ENCODE data around the gene TPRG1L. TPM values are rescaled to one million over a fixed set of nuclear protein-coding genes. Genes with fewer than 3 reads are reported as not detected.

The TPRG1L gene
- total and polyA plus RNA-seq, 8 donors = 16.4 to 33.3 (median 21.8) TPM

DNA sequence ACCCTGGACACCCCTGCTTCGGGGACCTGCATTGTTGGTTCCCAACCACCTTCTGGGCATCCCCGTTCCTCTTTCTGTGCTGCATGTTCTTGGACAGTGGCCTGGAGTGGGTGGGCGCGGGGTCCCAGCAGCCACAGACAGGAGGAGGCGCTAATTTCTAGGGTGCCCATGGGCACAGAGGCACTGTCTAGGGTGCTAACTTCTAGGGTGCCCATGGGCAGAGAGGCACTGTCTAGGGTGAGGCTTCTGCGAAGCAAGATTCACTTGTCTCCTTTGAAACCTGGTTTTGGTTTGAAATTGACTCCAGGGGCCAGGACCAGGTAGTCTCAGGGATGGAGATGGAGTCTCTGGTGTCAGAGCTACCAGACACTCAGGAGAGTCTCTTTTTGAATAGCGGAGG lies 12.7 kb upstream of the TPRG1L start:
- H3K4me3 ChIP-seq = no peak overlapping the region
- peaks cover 6 to 10% (median 6%) of the 10 kb centered on the region in 3 donors for H3K4me1 ChIP-seq
- WGBS, 2 donors = 65 to 67% methylated on average over 7 of the region's 7 CpGs
- H3K9me3 ChIP-seq = no peaks in the 10 kb centered on the region
- H3K36me3 ChIP-seq = no peaks in the 10 kb centered on the region
- TF ChIP-seq, protein P1, sequence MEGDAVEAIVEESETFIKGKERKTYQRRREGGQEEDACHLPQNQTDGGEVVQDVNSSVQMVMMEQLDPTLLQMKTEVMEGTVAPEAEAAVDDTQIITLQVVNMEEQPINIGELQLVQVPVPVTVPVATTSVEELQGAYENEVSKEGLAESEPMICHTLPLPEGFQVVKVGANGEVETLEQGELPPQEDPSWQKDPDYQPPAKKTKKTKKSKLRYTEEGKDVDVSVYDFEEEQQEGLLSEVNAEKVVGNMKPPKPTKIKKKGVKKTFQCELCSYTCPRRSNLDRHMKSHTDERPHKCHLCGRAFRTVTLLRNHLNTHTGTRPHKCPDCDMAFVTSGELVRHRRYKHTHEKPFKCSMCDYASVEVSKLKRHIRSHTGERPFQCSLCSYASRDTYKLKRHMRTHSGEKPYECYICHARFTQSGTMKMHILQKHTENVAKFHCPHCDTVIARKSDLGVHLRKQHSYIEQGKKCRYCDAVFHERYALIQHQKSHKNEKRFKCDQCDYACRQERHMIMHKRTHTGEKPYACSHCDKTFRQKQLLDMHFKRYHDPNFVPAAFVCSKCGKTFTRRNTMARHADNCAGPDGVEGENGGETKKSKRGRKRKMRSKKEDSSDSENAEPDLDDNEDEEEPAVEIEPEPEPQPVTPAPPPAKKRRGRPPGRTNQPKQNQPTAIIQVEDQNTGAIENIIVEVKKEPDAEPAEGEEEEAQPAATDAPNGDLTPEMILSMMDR (IDR thresholded peaks at IDR 0.05) = no peak
- H3K27me3 ChIP-seq = peaks cover 0 to 8% (median 0%) of the 10 kb centered on the region in 4 donors
- ATAC-seq (no peak), DNase-seq (no peak), FAIRE-seq (no peak)
- H3K27ac ChIP-seq = no peak overlapping the region
- intact Hi-C loops (cut with DNase I) = no loop called here

DNA sequence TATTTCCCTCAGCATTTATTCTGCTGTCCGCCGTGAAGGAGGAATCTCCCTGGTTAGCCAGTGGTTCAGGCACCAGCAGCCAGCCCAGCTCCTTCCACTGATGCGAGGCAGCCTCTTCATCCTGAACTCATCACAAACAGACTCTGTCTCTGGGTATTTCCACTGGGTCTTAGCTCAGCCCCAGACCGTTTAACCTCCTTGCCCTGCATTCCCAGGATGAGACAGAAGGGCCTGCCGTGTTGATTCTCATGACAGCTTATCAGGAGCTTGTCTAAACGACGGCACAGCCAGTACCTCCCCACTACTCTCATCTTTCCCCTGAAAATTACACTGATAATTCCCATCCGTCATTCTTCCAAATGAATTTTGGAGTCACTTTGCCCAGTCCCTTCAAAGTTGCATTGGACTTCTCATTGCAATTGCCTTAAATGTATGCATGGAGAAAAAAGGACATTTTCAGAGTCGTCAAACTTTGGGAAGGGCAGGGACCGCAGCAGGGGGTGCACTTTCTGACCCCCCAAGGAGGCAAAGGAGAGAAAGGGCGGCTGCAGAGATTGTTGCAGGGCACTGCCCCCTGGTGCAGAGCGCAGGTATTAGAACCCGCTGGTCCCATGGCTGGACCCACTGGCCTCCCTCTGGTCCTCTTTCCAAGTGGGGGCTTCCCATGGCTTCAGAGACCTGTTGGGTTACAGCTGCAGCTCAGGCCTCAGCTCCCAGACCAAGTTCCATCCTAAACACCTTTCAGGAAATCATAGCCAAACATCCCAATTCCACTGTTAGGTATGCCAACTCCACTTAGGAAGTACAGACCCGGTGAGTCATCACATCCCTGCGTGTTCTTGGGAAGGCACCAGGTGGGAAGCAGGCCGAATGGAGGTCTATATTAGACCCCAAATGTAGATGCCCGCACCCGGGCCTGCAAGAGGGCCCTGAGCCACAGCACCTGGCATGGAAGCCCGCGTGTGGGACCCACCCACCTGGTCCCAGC lies 9.8 kb upstream of the TPRG1L start:
- H3K36me3 ChIP-seq = no peaks in the 10 kb centered on the region
- H3K27me3 ChIP-seq = no peaks in the 10 kb centered on the region
- FAIRE-seq (no peak), ATAC-seq (no peak), DNase-seq (peak in 1 of 6 donors; percentile 33)
- no peak overlapping the region for H3K4me3 ChIP-seq
- TF ChIP-seq, protein P1 (IDR thresholded peaks at IDR 0.05) = peak in 2 of 4 donors; percentile 17 to 28
- H3K27ac ChIP-seq = no peak overlapping the region
- 43 to 44% methylated on average over 20 of the region's 20 CpGs for WGBS, 2 donors
- no peaks in the 10 kb centered on the region for H3K9me3 ChIP-seq
- H3K4me1 ChIP-seq = peaks cover 6 to 10% (median 6%) of the 10 kb centered on the region in 3 donors
- intact Hi-C loops (cut with DNase I) = loop anchor here in 1 of 3 donors (2.0 kb wide), 1 partner anchor 124 kb away; no protein-coding TSS in a partner anchor

DNA sequence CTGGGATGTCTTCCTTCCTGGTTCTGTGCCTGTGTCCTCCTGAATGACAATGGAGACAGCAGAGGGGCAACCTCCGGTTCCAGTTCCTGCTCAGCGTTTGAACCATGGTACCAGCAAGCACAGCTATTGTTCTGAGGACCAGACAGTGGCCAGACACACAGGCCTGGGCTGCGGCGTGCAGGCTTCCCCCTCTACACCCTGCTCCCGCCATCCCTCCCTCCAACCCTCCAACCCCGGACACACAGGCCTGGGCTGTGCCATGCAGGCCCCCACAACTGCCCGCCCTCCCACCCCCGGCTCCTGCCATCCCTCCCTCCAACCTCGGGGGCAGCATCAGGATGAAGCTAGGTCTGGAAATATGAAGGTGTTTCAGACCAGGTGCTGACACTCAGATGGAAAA lies 8.0 kb upstream of the TPRG1L start:
- no peak for FAIRE-seq
- WGBS, 2 donors = 64% methylated on average over 8 to 9 of the region's 9 CpGs
- Histone ChIP-seq H3K27ac (no peak overlapping the region), H3K4me1 (no peaks in the 10 kb centered on the region), H3K27me3 (no peaks in the 10 kb centered on the region), H3K9me3 (no peaks in the 10 kb centered on the region), H3K4me3 (no peak overlapping the region), H3K36me3 (no peaks in the 10 kb centered on the region)
- ATAC-seq = no peak
- TF ChIP-seq, protein P1 (IDR thresholded peaks at IDR 0.05) = no peak
- DNase-seq = peak in 1 of 6 donors; percentile 46
- intact Hi-C loops (cut with DNase I) = no loop called here

DNA sequence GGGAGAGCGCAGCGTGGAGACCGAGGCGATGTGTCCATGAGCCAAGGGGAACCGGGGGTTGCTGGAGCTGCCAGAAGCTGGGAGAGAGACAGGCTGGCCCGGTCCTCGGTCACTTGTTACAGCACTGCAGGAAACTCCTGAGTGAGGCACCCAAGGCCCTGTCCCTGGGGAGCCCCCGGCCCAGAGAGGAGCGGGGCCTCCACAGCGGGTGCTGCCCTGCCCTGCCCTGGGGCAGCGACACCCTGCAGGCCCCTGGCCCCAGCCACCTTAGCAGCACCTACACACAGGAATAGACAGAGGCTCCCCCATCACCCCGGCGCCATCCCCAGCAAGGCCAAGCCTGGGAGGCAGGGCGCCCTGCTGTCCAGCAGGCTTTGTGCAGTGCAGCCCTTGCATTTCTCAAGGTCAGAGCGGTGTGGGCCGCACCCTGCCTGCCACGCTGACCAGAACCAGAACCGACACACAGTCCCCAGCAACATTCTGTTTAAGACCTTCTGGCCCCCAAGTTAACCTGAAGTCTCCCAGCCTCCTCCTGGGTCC lies 6.9 kb upstream of the TPRG1L start:
- no peaks in the 10 kb centered on the region for H3K36me3 ChIP-seq
- intact Hi-C loops (cut with DNase I) = no loop called here
- DNase-seq = peak in 1 of 6 donors; percentile 56
- H3K27ac ChIP-seq = no peak overlapping the region
- TF ChIP-seq, protein P1 (IDR thresholded peaks at IDR 0.05) = no peak
- no peaks in the 10 kb centered on the region for H3K27me3 ChIP-seq
- no peak for FAIRE-seq
- H3K4me3 ChIP-seq = no peak overlapping the region
- no peak for ATAC-seq
- 64 to 73% methylated on average over 18 of the region's 18 CpGs for WGBS, 2 donors
- H3K9me3 ChIP-seq = no peaks in the 10 kb centered on the region
- no peaks in the 10 kb centered on the region for H3K4me1 ChIP-seq
